ENCODE measurements around the gene TXNDC17. TPM values are rescaled to one million over a fixed set of nuclear protein-coding genes. Genes with fewer than 3 reads are reported as not detected.

TXNDC17 gene
- total and polyA plus RNA-seq, 9 of the 15 experiments (the other 6 are each of a cell fraction or from before 2014, with no cell fraction given) = 108 to 759 (median 179) TPM

DNA sequence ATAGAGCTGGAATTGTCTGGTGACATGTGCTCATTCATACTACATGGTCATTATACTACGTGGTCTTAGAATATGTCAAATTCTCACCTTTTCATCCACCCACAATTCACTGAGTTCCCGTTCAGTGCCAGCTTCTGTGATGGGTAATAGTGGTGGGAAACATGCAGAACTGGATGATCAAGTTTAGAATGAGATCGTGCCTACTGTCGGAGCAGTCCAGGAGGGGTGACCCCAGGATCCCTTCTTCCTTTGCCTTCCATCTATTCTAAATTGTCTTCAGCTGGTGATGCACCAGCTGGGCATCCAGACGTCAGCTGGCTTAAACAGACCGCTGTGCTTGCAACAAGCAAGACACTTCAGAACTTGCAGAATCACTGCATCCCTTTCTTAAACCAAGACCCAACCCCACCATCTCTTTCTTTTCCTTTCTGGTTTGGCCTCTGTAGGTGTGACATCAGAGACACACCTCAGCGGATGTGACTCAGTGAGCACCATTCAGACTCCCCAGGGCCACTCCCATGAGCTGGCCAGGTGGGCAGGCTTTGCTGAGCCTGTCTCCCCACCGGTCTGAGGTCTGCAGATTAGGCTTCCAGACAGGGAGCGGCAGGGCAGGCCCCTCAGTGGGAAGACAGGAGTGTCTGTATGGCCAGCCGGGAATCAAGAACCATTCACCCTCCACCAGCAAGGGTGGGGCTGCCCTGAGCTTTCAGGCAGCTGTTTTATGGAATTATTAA, 28.8 kb downstream of the TXNDC17 start (continued):
- TF ChIP-seq ZFP30 (CRISPR knock-in tag; IDR thresholded peaks at IDR 0.05; ENCODE audit: borderline replicate concordance) (no peak), MYBL2 (IDR thresholded peaks at IDR 0.05; ENCODE audit: low read depth) (no peak), MYBL2 (CRISPR knock-in tag; IDR thresholded peaks at IDR 0.05; ENCODE audit: borderline replicate concordance) (no peak)
- TF ChIP-seq, protein P1, sequence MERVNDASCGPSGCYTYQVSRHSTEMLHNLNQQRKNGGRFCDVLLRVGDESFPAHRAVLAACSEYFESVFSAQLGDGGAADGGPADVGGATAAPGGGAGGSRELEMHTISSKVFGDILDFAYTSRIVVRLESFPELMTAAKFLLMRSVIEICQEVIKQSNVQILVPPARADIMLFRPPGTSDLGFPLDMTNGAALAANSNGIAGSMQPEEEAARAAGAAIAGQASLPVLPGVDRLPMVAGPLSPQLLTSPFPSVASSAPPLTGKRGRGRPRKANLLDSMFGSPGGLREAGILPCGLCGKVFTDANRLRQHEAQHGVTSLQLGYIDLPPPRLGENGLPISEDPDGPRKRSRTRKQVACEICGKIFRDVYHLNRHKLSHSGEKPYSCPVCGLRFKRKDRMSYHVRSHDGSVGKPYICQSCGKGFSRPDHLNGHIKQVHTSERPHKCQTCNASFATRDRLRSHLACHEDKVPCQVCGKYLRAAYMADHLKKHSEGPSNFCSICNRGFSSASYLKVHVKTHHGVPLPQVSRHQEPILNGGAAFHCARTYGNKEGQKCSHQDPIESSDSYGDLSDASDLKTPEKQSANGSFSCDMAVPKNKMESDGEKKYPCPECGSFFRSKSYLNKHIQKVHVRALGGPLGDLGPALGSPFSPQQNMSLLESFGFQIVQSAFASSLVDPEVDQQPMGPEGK (CRISPR knock-in tag; IDR thresholded peaks at IDR 0.05; ENCODE audit: borderline replicate concordance) = no peak

DNA sequence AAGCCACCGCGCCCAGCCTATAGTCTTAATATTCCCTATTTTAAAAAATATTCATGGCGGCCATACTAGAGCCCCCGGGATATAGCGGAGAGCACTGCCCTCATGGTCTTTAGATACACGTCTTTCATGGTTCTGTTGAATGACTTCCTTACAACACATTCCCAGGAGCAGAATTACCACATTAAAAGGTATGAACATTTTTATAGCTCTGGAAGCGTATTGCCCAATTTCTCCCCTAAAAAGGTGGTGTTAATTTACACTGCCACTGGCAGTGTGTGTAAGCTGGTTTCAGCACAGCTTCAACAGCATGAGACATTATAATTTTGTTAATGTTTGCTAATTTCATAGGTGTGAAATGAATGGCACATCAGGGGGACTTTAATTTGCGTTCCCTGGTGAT, 29.7 kb downstream of the TXNDC17 start:
- H3K4me1 ChIP-seq (replicated peaks in 1 of 2; ENCODE audit: control insufficient read depth in 2 of 2, insufficient read depth in 2 of 2, low read length in 2 of 2) = no peaks in the 10 kb centered on the region; a peak in 1 of 5 replicates
- TF ChIP-seq ZNF436 (CRISPR knock-in tag; IDR thresholded peaks at IDR 0.05) (no peak), MIER1 (IDR thresholded peaks at IDR 0.05; ENCODE audit: low read depth) (no peak), CEBPB (tag; IDR thresholded peaks at IDR 0.05) (no peak), GATAD2B (IDR thresholded peaks at IDR 0.05; ENCODE audit: borderline replicate concordance) (no peak), ZNF785 (CRISPR knock-in tag; IDR thresholded peaks at IDR 0.05) (no peak), ATF1 (CRISPR knock-in tag; IDR thresholded peaks at IDR 0.05) (no peak), ATF1 (tag; IDR thresholded peaks at IDR 0.05) (no peak), EWSR1 (IDR thresholded peaks at IDR 0.05; ENCODE audit: borderline replicate concordance, low read depth, partially characterized antibody) (no peak)
- TF ChIP-seq, protein P2, sequence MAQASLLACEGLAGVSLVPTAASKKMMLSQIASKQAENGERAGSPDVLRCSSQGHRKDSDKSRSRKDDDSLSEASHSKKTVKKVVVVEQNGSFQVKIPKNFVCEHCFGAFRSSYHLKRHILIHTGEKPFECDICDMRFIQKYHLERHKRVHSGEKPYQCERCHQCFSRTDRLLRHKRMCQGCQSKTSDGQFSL (CRISPR knock-in tag; IDR thresholded peaks at IDR 0.05) = no peak
- TF ChIP-seq, protein P2 (tag; IDR thresholded peaks at IDR 0.05) = no peak
- TF ChIP-seq, protein P3, sequence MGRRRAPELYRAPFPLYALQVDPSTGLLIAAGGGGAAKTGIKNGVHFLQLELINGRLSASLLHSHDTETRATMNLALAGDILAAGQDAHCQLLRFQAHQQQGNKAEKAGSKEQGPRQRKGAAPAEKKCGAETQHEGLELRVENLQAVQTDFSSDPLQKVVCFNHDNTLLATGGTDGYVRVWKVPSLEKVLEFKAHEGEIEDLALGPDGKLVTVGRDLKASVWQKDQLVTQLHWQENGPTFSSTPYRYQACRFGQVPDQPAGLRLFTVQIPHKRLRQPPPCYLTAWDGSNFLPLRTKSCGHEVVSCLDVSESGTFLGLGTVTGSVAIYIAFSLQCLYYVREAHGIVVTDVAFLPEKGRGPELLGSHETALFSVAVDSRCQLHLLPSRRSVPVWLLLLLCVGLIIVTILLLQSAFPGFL (CRISPR knock-in tag; IDR thresholded peaks at IDR 0.05) = no peak
- TF ChIP-seq, protein P4, sequence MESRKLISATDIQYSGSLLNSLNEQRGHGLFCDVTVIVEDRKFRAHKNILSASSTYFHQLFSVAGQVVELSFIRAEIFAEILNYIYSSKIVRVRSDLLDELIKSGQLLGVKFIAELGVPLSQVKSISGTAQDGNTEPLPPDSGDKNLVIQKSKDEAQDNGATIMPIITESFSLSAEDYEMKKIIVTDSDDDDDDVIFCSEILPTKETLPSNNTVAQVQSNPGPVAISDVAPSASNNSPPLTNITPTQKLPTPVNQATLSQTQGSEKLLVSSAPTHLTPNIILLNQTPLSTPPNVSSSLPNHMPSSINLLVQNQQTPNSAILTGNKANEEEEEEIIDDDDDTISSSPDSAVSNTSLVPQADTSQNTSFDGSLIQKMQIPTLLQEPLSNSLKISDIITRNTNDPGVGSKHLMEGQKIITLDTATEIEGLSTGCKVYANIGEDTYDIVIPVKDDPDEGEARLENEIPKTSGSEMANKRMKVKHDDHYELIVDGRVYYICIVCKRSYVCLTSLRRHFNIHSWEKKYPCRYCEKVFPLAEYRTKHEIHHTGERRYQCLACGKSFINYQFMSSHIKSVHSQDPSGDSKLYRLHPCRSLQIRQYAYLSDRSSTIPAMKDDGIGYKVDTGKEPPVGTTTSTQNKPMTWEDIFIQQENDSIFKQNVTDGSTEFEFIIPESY (CRISPR knock-in tag; IDR thresholded peaks at IDR 0.05) = no peak

More for the DNA sequence above, 29.7 kb downstream of the TXNDC17 start:
- Histone ChIP-seq H3K9me3 (replicated peaks; ENCODE audit: control insufficient read depth, insufficient read depth, low read depth, low read length) (no peaks in the 10 kb centered on the region), H3K27me3 (ENCODE audit: control insufficient read depth in 2 of 2, insufficient read depth in 2 of 2, low read length in 2 of 2) (peaks cover 6 to 48% of the 10 kb centered on the region in 2 experiments; a peak in 4 of 5 replicates), H3K36me3 (ENCODE audit: control insufficient read depth, insufficient read depth, low read length) (no peaks in the 10 kb centered on the region), H3K9ac (ENCODE audit: insufficient read depth in 1 of 2, low read depth in 2 of 2, low read length in 2 of 2) (no peak overlapping the region), H3K79me2 (ENCODE audit: control insufficient read depth, insufficient read depth, low read length) (no peaks in the 10 kb centered on the region), H3K9me1 (ENCODE audit: control insufficient read depth, insufficient read depth, low read length) (no peaks in the 10 kb centered on the region), H3K27ac (ENCODE audit: extremely low read depth, low read depth, low read length) (no peak overlapping the region), H3K4me2 (ENCODE audit: insufficient read depth, low read length) (no peak overlapping the region), H3K4me3 (no peak overlapping the region), H2AFZ (ENCODE audit: low read depth, low read length) (no peak overlapping the region), H4K20me1 (replicated peaks; ENCODE audit: control insufficient read depth, insufficient read depth, low read length) (no peaks in the 10 kb centered on the region)
- CTCF ChIA-PET (ENCODE audit: low intra/inter-chr PET ratio) = no interaction called here
- 25% methylated on average over 8 of the region's 8 CpGs for WGBS (ENCODE audit: insufficient coverage, low coverage, missing lambda C conversion rate)
- ATAC-seq = no peak
- POLR2A ChIA-PET = no interaction called here
- intact Hi-C loops (cut with micrococcal nuclease) = no loop called here
- BruUV-seq (replicated peaks) = no TSS peak
- in situ Hi-C loops (cut with MboI) = no loop called here
- FAIRE-seq = no peak
- DNase-seq (ENCODE audit: extremely low read depth in 1 of 4, low spot score in 3 of 4) = no peak

Measured in K562 (cell line).